Measurements from ENCODE around the gene CAMTA1.

- TF ChIP-seq CTCF (IDR thresholded peaks at IDR 0.05) (no peak), POLR2A (IDR thresholded peaks at IDR 0.05) (no peak), POLR2AphosphoS5 (IDR thresholded peaks at IDR 0.05) (no peak)
Measured at GRCh38 chr1:7761103-7761502, 975.8 kb downstream of the CAMTA1 start.

Data from prostate gland (tissue), 2 donors.